Activated T-cell treated with anti-CD3 and anti-CD28 coated beads, Interleukin-2, amount 50 U/mL, for 48 hours (primary cell): Measurements from ENCODE around the gene ABCG1.

Experiments used
- DNase-seq, 2 experiments: peaks; one replicate each; pipeline ENCODE4 v3.0.0-alpha.2; 2020

ABCG1 gene

GRCh38 chr21:42193131-42193671 lies 25.7 kb upstream of the ABCG1 start:
- peak; percentile 76 to 80 for DNase-seq

- no peak for DNase-seq
Observed at GRCh38 chr21:42193721-42194120, 25.2 kb upstream of the ABCG1 start.

- no peak for DNase-seq
Observed at GRCh38 chr21:42194863-42195262, 24.1 kb upstream of the ABCG1 start.

- no peak for DNase-seq
Observed at GRCh38 chr21:42195378-42196031, 23.4 kb upstream of the ABCG1 start.

GRCh38 chr21:42198929-42199867 lies 19.7 kb upstream of the ABCG1 start:
- DNase-seq: no peak

- DNase-seq: no peak
Observed at GRCh38 chr21:42199868-42200463, 19.0 kb upstream of the ABCG1 start.

- no peak for DNase-seq
Observed at GRCh38 chr21:42200906-42201614, 17.9 kb upstream of the ABCG1 start.

GRCh38 chr21:42201615-42202161 lies 17.3 kb upstream of the ABCG1 start:
- DNase-seq: no peak

- DNase-seq: no peak
Observed at GRCh38 chr21:42202321-42202720, 16.6 kb upstream of the ABCG1 start.

GRCh38 chr21:42203321-42203720 lies 15.6 kb upstream of the ABCG1 start:
- no peak for DNase-seq

GRCh38 chr21:42203936-42204335 lies 15.0 kb upstream of the ABCG1 start:
- no peak for DNase-seq

GRCh38 chr21:42207426-42207825 lies 11.5 kb upstream of the ABCG1 start:
- peak in 1 of 2 experiments; percentile 4 for DNase-seq

- DNase-seq: no peak
Observed at GRCh38 chr21:42208036-42208435, 10.9 kb upstream of the ABCG1 start.

- DNase-seq: peak in 1 of 2 experiments; percentile 1
Observed at GRCh38 chr21:42208801-42209490, 10.0 kb upstream of the ABCG1 start.

- no peak for DNase-seq
Observed at GRCh38 chr21:42209801-42210479, 9.0 kb upstream of the ABCG1 start.

- no peak for DNase-seq
Observed at GRCh38 chr21:42212266-42212665, 6.7 kb upstream of the ABCG1 start.

- DNase-seq: no peak
Observed at GRCh38 chr21:42213082-42213774, 5.7 kb upstream of the ABCG1 start.

- DNase-seq: no peak
Observed at GRCh38 chr21:42214081-42214750, 4.7 kb upstream of the ABCG1 start.

- DNase-seq: no peak
Observed at GRCh38 chr21:42214921-42215320, 4.0 kb upstream of the ABCG1 start.
